GM12878 (cell line): ENCODE data around the gene PGBD4. TPM values are rescaled to one million over a fixed set of nuclear protein-coding genes. Genes with fewer than 3 reads are reported as not detected.

Experiments
- ATAC-seq: fragments of 200-7000 bp; cut with Tn5 transposase; 3 replicates; pipeline ENCODE4 v1.9.1; 2020; ENCODE audit warnings: mild to moderate bottlenecking, moderate library complexity
- BruUV-seq: library from RNA; stranded (reverse); fragments of 400-500 nt; replicated peaks from 2 replicates; lab custom pipeline; 2021; lab: Mats Ljungman, UMichigan
- CTCF ChIA-PET: fragments of 300-600 bp; sonication (Branson Sonifier 250); formaldehyde crosslinking; extraction: SDS; loops from one replicate; lab custom pipeline; 2021; ENCODE audit warnings: inconsistent platforms; lab: Yijun Ruan, JAX
- POLR2A ChIA-PET: fragments of 350-600 bp; formaldehyde crosslinking; extraction: SDS; loops from one replicate; lab custom pipeline; 2021; ENCODE audit warnings: inconsistent platforms; lab: Charles Lee
- RAD21 ChIA-PET: fragments of 300-600 bp; sonication (Branson Sonifier 250); formaldehyde crosslinking; loops from one replicate; lab custom pipeline; 2023; ENCODE audit warnings: antibody characterized with exemption; ENCODE audit not compliant: unreplicated experiment; lab: Charles Lee
- SMC1A ChIA-PET: fragments of 300-600 bp; sonication (Branson Sonifier 250); formaldehyde crosslinking; loops from one replicate; lab custom pipeline; 2023; ENCODE audit not compliant: unreplicated experiment, uncharacterized antibody; lab: Charles Lee
- DNase-seq: peaks from one replicate; pipeline ENCODE4 v3.0.0-alpha.2; 2011; ENCODE audit warnings: low read depth, low spot score
- FAIRE-seq: peaks from 3 replicates; lab custom pipeline; 2011; peaks lifted over from hg19 to GRCh38; lab: Jason Lieb, UNC
- H2AFZ ChIP-seq: 2 replicates; pipeline ENCODE4 v1.6.0; 2011; ENCODE audit warnings: low read depth, low read length, control low read depth; ENCODE audit not compliant: control insufficient read depth
- H3K27ac ChIP-seq: 2 replicates; pipeline ENCODE4 v1.5.1; 2011; ENCODE audit warnings: control low read depth; ENCODE audit not compliant: control insufficient read depth, insufficient read depth
- H3K27me3 ChIP-seq, 2 experiments: replicated peaks in 1 of 2; 2 replicates each; pipeline versions ENCODE4 v1.6.0 to v1.6.1; 2011; ENCODE audit warnings: low read length in 1 of 2; ENCODE audit not compliant: control insufficient read depth in 2 of 2, insufficient read depth in 2 of 2
- H3K36me3 ChIP-seq, 2 experiments: 2 replicates each; pipeline ENCODE4 v1.5.1; 2011; ENCODE audit warnings: low read length in 1 of 2; ENCODE audit not compliant: control insufficient read depth in 2 of 2, insufficient read depth in 2 of 2
- H3K4me1 ChIP-seq: 2 replicates; pipeline ENCODE4 v1.6.1; 2011; ENCODE audit warnings: mild to moderate bottlenecking, low read length, moderate library complexity, mixed read lengths; ENCODE audit not compliant: control insufficient read depth, insufficient read depth
- H3K4me2 ChIP-seq: 2 replicates; pipeline ENCODE4 v1.6.0; 2011; ENCODE audit warnings: control low read depth; ENCODE audit not compliant: control insufficient read depth, insufficient read depth
- H3K4me3 ChIP-seq: fragments of 200-600 bp; sonication (generic); 2 replicates; pipeline ENCODE4 v1.5.1; 2016
- H3K79me2 ChIP-seq: 2 replicates; pipeline ENCODE4 v1.6.0; 2011; ENCODE audit warnings: low read length; ENCODE audit not compliant: control insufficient read depth, insufficient read depth
- H3K9ac ChIP-seq: 2 replicates; pipeline ENCODE4 v1.8.0; 2011; ENCODE audit warnings: low read length, control low read depth, mixed read lengths; ENCODE audit not compliant: control insufficient read depth, insufficient read depth
- H3K9me3 ChIP-seq: replicated peaks from 3 replicates; pipeline ENCODE4 v1.5.1; 2011; ENCODE audit warnings: mild to moderate bottlenecking, low read length; ENCODE audit not compliant: control insufficient read depth, insufficient read depth
- H4K20me1 ChIP-seq: 2 replicates; pipeline ENCODE4 v1.6.0; 2011; ENCODE audit not compliant: control insufficient read depth, insufficient read depth
- BACH1 ChIP-seq: fragments of 450-650 bp; IDR thresholded peaks from 2 replicates; pipeline ENCODE4 v1.6.1; 2017; ENCODE audit warnings: mild to moderate bottlenecking, borderline replicate concordance
- CBFB ChIP-seq: IDR thresholded peaks from 2 replicates; pipeline ENCODE4 v1.6.1; 2016; ENCODE audit warnings: antibody characterized with exemption, low read depth
- CBX5 ChIP-seq: sonication (generic); IDR thresholded peaks from 2 replicates; pipeline ENCODE4 v1.6.1; 2016; ENCODE audit warnings: low read depth, moderate library complexity, mild to moderate bottlenecking, inconsistent platforms
- CHD1 ChIP-seq: IDR thresholded peaks from 2 replicates; pipeline ENCODE4 v1.6.1; 2012; ENCODE audit warnings: low read depth, low read length, improper control_type of control experiment
- EGR1 ChIP-seq, 2 experiments: IDR thresholded peaks; 1 replicate in 1 of 2; 2 replicates in 1 of 2; pipeline ENCODE4 v1.6.1; 2011 to 2012; ENCODE audit warnings: low read depth in 2 of 2, low read length in 2 of 2, borderline replicate concordance in 1 of 2, mild to moderate bottlenecking in 1 of 2, moderate library complexity in 1 of 2
- ESRRA ChIP-seq: IDR thresholded peaks from 2 replicates; pipeline ENCODE4 v1.6.1; 2012; ENCODE audit warnings: mild to moderate bottlenecking, low read length, improper control_type of control experiment
- HDGF ChIP-seq: fragments of 450-650 bp; IDR thresholded peaks from 2 replicates; pipeline ENCODE4 v1.6.1; 2016; ENCODE audit warnings: antibody characterized with exemption
- KLF5 ChIP-seq: fragments of 450-650 bp; IDR thresholded peaks from 2 replicates; pipeline ENCODE4 v1.6.1; 2014; ENCODE audit warnings: mild to moderate bottlenecking; ENCODE audit not compliant: partially characterized antibody
- NFXL1 ChIP-seq: fragments of 450-650 bp; IDR thresholded peaks from 2 replicates; pipeline ENCODE4 v1.6.1; 2017; ENCODE audit warnings: antibody characterized with exemption, mild to moderate bottlenecking, borderline replicate concordance
- POLR2AphosphoS5 ChIP-seq: IDR thresholded peaks from 2 replicates; pipeline ENCODE4 v1.6.1; 2011; ENCODE audit warnings: mild to moderate bottlenecking, low read length, inconsistent platforms
- ZNF687 ChIP-seq: fragments of 450-650 bp; IDR thresholded peaks from 2 replicates; pipeline ENCODE4 v1.6.1; 2017; ENCODE audit warnings: mild to moderate bottlenecking, moderate library complexity
- WGBS: methylation state at CpG from one replicate; pipeline ENCODE4 v1.1.6; 2016; ENCODE audit warnings: low lambda C conversion rate; ENCODE audit not compliant: insufficient replicate concordance, insufficient coverage; ENCODE audit errors: missing lambda C conversion rate; 5-methylcytosine and 5-hydroxymethylcytosine counted together
- in situ Hi-C: fragments of 300-500 bp; cut with MboI; formaldehyde crosslinking; loops from 9 replicates; pipeline ENCODE4 v1.14.3; 2018; ENCODE audit warnings: mixed read lengths
- intact Hi-C: fragments of 100-400 bp; cut with micrococcal nuclease; formaldehyde crosslinking; loops from one replicate; pipeline ENCODE4 v1.14.2; 2022; ENCODE audit not compliant: unreplicated experiment
- polyA plus RNA-seq, 11 experiments: library from polyadenylated mRNA; depleted of rRNA in 4 of 11; unstranded in 6 of 11; stranded (reverse) in 5 of 11; fragments of >200 nt; fragmentation: Nextera tagmentation in 4 of 11; fragmentation: Illumina TruSeq in 1 of 11; extraction: Ambion mirVana in 4 of 11; extraction: Trizol in 1 of 11; gene quantifications; 1 replicate in 1 of 11; 2 replicates in 10 of 11; pipeline versions ENCODE4 v1.2.1 to v1.2.3, GENCODE V29; 2011 to 2016; ENCODE audit warnings: inconsistent platforms in 2 of 11, missing spikeins in 2 of 11, low read depth in 1 of 11
- total RNA-seq, 4 experiments: library from RNA; depleted of rRNA in 3 of 4; stranded (reverse); fragments of >200 nt in 3 of 4; fragmentation: Illumina TruSeq in 1 of 4; extraction: Trizol in 1 of 4; gene quantifications; 2 replicates each; pipeline versions ENCODE4 v1.2.1 to v1.2.3, GENCODE V29; 2013 to 2021
- TF ChIP-seq, protein P1 (sequence below): fragments of 450-650 bp; IDR thresholded peaks from 2 replicates; pipeline ENCODE4 v1.6.1; 2017; ENCODE audit warnings: mild to moderate bottlenecking, low read depth, inconsistent platforms; ENCODE audit not compliant: poor library complexity, severe bottlenecking
- TF ChIP-seq, protein P2 (sequence below): IDR thresholded peaks from 2 replicates; pipeline ENCODE4 v1.6.1; 2012; ENCODE audit warnings: low read depth, low read length, improper control_type of control experiment
- TF ChIP-seq, protein P3 (sequence below): fragments of 450-650 bp; IDR thresholded peaks from 2 replicates; pipeline ENCODE4 v1.6.1; 2018; ENCODE audit warnings: mild to moderate bottlenecking, low read depth, moderate library complexity; ENCODE audit not compliant: partially characterized antibody

Gene PGBD4
- total and polyA plus RNA-seq, 10 of the 15 experiments (the other 5 are each of a cell fraction or from before 2014, with no cell fraction given), result 1.2 to 5.8 (median 2.8) TPM

- no peaks in the 10 kb centered on the region for H3K79me2 ChIP-seq
- peak overlapping the region; percentile 34 for H2AFZ ChIP-seq
- no peak overlapping the region for H3K27ac ChIP-seq
- POLR2A ChIA-PET, result interaction anchor here (1.1 kb wide), 1 partner anchor 20 kb away, joined by 3 read pairs; no protein-coding TSS in a partner anchor
- no peak overlapping the region for H3K4me2 ChIP-seq
- FAIRE-seq, result no peak
- RAD21 ChIA-PET, result interaction anchor here (0.6 kb wide), 1 partner anchor 13 kb away, joined by 3 read pairs; no protein-coding TSS in a partner anchor
- no peak overlapping the region for H3K9ac ChIP-seq
- no peaks in the 10 kb centered on the region for H3K9me3 ChIP-seq
- H3K4me1 ChIP-seq, result no peaks in the 10 kb centered on the region
- peak; percentile 89 for ATAC-seq
- H3K4me3 ChIP-seq, result no peak overlapping the region
- DNase-seq, result peak; percentile 42
- intact Hi-C loops (no loop called here), in situ Hi-C loops (no loop called here)
- CTCF ChIA-PET, result interaction anchor here (1.6 kb wide), 1 partner anchor 12 kb away, joined by 9 read pairs; no protein-coding TSS in a partner anchor
- H3K27me3 ChIP-seq, result no peaks in the 10 kb centered on the region
- BruUV-seq, result no TSS peak
- SMC1A ChIA-PET, result interaction anchor here (0.6 to 1.0 kb wide), 2 partner anchors 9 to 388 kb away, joined by 3 to 4 read pairs; no protein-coding TSS in a partner anchor
- WGBS, result 9% methylated on average over 6 of the region's 6 CpGs
- H4K20me1 ChIP-seq, result no peaks in the 10 kb centered on the region
- no peaks in the 10 kb centered on the region for H3K36me3 ChIP-seq
- TF ChIP-seq CBX5 (no peak), ZNF687 (no peak), HDGF (no peak), ESRRA (no peak), CBFB (no peak), BACH1 (peak; percentile 93), KLF5 (no peak), NFXL1 (no peak), CHD1 (no peak), POLR2AphosphoS5 (no peak), EGR1 (IDR thresholded peaks at IDR 0.05; ENCODE audit: borderline replicate concordance in 1 of 2, low read depth in 2 of 2, low read length in 2 of 2) (no peak)
- TF ChIP-seq, protein P1, sequence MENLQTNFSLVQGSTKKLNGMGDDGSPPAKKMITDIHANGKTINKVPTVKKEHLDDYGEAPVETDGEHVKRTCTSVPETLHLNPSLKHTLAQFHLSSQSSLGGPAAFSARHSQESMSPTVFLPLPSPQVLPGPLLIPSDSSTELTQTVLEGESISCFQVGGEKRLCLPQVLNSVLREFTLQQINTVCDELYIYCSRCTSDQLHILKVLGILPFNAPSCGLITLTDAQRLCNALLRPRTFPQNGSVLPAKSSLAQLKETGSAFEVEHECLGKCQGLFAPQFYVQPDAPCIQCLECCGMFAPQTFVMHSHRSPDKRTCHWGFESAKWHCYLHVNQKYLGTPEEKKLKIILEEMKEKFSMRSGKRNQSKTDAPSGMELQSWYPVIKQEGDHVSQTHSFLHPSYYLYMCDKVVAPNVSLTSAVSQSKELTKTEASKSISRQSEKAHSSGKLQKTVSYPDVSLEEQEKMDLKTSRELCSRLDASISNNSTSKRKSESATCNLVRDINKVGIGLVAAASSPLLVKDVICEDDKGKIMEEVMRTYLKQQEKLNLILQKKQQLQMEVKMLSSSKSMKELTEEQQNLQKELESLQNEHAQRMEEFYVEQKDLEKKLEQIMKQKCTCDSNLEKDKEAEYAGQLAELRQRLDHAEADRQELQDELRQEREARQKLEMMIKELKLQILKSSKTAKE, result peak; percentile 71
- TF ChIP-seq, protein P2, sequence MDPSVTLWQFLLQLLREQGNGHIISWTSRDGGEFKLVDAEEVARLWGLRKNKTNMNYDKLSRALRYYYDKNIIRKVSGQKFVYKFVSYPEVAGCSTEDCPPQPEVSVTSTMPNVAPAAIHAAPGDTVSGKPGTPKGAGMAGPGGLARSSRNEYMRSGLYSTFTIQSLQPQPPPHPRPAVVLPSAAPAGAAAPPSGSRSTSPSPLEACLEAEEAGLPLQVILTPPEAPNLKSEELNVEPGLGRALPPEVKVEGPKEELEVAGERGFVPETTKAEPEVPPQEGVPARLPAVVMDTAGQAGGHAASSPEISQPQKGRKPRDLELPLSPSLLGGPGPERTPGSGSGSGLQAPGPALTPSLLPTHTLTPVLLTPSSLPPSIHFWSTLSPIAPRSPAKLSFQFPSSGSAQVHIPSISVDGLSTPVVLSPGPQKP, result no peak
- TF ChIP-seq, protein P3, sequence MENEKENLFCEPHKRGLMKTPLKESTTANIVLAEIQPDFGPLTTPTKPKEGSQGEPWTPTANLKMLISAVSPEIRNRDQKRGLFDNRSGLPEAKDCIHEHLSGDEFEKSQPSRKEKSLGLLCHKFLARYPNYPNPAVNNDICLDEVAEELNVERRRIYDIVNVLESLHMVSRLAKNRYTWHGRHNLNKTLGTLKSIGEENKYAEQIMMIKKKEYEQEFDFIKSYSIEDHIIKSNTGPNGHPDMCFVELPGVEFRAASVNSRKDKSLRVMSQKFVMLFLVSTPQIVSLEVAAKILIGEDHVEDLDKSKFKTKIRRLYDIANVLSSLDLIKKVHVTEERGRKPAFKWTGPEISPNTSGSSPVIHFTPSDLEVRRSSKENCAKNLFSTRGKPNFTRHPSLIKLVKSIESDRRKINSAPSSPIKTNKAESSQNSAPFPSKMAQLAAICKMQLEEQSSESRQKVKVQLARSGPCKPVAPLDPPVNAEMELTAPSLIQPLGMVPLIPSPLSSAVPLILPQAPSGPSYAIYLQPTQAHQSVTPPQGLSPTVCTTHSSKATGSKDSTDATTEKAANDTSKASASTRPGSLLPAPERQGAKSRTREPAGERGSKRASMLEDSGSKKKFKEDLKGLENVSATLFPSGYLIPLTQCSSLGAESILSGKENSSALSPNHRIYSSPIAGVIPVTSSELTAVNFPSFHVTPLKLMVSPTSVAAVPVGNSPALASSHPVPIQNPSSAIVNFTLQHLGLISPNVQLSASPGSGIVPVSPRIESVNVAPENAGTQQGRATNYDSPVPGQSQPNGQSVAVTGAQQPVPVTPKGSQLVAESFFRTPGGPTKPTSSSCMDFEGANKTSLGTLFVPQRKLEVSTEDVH, result no peak
Measured at GRCh38 chr15:34122771-34123183, 20.9 kb downstream of the PGBD4 start.
